GM19035 (cell line): Measurements from ENCODE around the gene ESYT3.

Experiments
- ATAC-seq: cut with Tn5 transposase; IDR thresholded peaks from one replicate; pipeline ENCODE4 v1.9.1; 2021; ENCODE audit not compliant: unreplicated experiment

Gene ESYT3

GRCh38 chr3:138434276-138434874 is at the start of gene ESYT3:
TSS of gene ESYT3 (plus strand) at chr3:138434616. CDS start at chr3:138434799, 183 bp downstream.
- peak; percentile 55 for ATAC-seq

- ATAC-seq: no peak
Observed at GRCh38 chr3:138384976-138385375, 49.4 kb upstream of the ESYT3 start.

GRCh38 chr3:138389144-138389601 is 45.2 kb upstream of the ESYT3 start:
- no peak for ATAC-seq

GRCh38 chr3:138389841-138390581 is 44.4 kb upstream of the ESYT3 start:
- ATAC-seq: no peak

DNA sequence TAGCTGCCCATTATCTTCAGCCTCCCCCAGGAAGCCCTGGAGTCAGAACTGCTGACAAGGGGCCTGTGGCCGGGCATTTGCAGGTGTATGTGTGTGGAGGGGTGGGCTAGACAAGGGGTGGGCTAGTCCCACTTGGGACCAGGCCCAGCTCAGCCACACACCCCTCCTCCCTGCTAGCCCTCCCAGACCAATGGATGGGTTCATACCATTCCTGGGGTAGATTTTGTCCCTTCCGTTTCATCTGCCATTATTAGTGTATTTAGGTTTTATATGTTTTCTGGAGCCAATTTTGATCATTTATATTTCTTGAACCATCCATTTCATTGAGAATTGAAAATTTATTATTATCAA is 43.9 kb upstream of the ESYT3 start:
- ATAC-seq: no peak

DNA sequence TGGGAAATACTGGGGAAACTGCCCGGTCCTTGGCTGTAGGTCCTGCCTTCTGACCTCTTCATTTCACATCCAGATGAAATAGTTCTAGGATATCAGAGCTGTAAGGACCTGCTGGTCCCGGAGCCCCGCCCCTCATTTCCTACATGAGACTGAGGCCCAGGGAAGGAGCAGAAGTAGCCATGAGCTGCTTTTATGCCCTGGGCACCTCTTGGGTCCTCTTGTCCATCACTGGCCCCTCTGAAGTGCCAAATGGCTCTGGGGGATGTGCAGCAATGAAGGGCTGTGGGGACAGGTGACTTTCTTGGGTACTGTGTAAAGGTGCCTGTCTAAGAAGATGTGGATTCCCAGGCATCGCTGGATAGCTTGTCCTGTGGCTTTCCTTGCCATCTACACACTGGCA is 40.3 kb upstream of the ESYT3 start:
- no peak for ATAC-seq

- ATAC-seq: no peak
Observed at GRCh38 chr3:138394686-138395085, 39.7 kb upstream of the ESYT3 start.

DNA sequence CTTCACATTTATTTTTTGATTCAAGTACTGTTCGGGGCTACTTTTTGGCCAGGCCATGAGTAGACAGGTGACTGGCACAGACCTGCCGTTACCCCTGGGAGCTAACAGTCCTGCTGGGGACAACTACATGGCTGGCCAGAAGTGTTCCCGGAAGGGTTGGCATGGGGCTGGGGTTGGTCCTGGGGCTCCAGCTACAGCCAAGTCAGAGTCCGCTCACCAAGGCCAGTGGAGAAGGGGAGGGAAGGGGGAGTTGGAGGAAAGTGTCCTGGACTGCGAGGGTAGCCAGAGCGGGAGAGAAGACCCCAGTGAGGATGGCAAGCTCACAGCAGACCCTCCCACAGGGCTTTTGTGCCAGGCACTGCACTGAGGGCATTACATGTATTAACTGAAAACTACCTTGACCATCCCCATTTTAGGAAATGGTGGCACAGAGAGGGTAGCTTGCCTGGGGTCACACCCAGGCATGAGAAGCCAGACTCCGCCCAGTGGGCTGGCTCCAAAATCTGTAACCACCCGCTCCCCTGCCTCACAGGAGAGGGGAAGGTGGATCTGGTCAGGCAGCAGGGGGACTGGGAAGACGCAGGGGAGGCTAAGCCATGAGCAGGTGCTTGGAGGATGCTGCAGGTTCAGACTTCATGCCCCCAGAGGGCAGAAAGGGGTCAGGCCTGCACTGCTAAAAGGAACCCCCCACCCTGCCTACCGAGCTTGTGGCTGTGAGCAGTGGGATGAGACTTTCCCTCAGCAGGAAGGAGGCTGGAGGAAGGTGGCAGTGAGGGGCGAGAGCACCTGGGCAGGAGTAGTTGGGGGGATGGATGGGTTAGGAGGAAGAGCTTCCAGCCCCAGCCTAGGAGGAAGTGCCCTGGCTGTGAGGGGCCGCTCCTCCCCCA is 38.3 kb upstream of the ESYT3 start:
- no peak for ATAC-seq

- ATAC-seq: no peak
Observed at GRCh38 chr3:138396752-138397410, 37.5 kb upstream of the ESYT3 start.

- no peak for ATAC-seq
Observed at GRCh38 chr3:138397983-138398382, 36.4 kb upstream of the ESYT3 start.

- ATAC-seq: no peak
Observed at GRCh38 chr3:138398791-138399575, 35.4 kb upstream of the ESYT3 start.

GRCh38 chr3:138399766-138400165 is 34.6 kb upstream of the ESYT3 start:
- ATAC-seq: no peak

GRCh38 chr3:138400651-138401070 is 33.8 kb upstream of the ESYT3 start:
- no peak for ATAC-seq

DNA sequence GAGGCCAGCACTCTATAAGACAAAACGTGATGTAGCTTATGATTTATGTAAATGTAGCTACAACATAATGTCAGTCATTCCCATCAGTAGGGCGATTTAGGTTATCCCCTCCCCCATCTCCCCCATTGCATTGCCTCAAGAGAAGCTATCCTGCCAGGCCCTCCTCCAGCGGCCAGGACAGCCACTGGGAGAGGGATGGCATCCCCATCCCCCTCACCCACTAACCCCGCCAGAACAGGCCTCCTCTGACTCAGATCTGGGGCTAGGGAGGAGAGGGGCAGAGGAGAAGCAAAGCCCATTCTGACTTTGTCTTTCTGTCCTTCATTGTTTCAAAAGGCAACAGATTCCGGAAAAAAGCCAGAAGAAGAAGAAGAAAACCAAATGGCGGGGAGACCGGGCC is 32.6 kb upstream of the ESYT3 start:
- ATAC-seq: no peak

DNA sequence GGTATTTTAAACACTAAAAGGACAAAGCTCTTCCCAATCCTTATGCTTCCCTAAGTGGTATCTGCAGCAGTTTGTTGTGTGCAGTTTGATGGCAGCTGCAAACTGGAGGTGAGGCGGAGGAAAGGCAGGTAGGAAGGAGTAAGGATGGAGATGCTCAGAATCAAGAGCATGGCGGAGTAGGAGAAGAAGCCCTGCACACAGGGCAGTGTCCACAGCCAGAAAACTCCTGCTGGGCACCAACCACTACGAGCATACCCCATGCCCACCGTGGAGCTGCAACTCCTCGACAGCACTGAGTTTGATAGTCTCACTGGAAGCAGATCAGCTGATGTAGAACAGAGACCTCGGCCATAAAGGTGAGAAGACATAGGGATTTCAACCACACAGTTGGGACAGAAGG is 30.3 kb upstream of the ESYT3 start:
- no peak for ATAC-seq

DNA sequence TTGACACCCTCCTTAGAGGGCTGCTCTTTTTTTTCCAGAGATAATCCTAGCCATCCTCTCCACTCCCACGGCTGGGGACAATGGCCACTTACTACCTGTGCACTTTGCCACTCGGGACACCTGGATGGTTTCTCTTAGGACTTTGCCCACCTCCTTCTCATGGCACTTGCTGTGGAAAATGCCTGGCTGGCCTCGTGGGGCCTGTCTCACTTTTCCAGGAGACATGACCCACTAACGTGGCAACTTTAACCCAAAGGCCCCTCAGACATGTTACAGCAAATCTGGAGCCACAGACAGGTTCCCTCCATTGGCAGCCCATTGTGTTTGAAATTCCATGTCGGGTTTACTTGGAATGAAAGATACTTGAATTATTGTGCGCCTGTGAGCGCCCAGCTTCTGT is 29.4 kb upstream of the ESYT3 start:
- ATAC-seq: no peak

- ATAC-seq: no peak
Observed at GRCh38 chr3:138405486-138405885, 28.9 kb upstream of the ESYT3 start.

- no peak for ATAC-seq
Observed at GRCh38 chr3:138406606-138407005, 27.8 kb upstream of the ESYT3 start.

DNA sequence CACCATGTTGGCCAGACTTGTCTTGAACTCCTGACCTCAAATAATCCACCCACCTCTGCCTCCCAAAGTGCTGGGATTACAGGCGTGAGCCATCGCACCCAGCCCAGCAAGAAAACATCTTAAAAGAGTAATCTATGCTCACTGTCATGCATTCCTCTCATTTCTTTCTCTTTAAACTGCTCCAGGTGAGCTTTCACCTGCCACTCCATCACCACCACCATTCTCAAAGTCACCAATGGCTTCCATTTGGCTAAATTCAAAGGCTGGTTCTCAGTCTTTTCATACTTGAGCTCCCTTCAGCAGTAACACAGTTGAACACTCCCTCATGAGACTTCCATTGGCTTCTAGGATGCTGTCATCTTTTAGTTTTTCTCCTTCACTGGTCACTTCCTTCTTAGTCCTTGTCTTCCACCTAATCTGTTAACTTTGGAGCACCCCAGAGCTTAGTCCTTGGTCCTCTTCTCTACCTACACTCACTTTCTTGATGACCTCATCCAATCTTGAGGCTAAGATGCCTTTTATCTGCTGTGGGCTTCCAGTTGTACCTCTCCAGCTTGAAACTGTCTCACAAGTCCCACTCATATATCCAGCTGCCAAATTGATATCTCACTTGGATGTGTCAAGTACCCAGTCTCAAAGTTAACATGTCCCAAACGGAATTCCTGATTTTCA is 27.0 kb upstream of the ESYT3 start:
- ATAC-seq: no peak
